Endodermal cell (in vitro differentiated cells): ENCODE measurements around the gene SLIT3. TPM values are rescaled to one million over a fixed set of nuclear protein-coding genes. Genes with fewer than 3 reads are reported as not detected.

Experiments used
- DNase-seq: peaks from one replicate; pipeline ENCODE4 v3.0.0-alpha.2; 2017
- H3K27ac ChIP-seq: 2 replicates; pipeline ENCODE4 v1.5.1; 2013; ENCODE audit warnings: mild to moderate bottlenecking, low read depth, low read length, moderate library complexity
- H3K27me3 ChIP-seq: 2 replicates; pipeline ENCODE4 v1.6.1; 2013; ENCODE audit warnings: mild to moderate bottlenecking, low read length, moderate library complexity; ENCODE audit not compliant: insufficient read depth, control insufficient read depth, poor library complexity, severe bottlenecking
- H3K36me3 ChIP-seq: 2 replicates; pipeline ENCODE4 v1.7.0; 2013; ENCODE audit warnings: mild to moderate bottlenecking, low read length, moderate library complexity; ENCODE audit not compliant: control insufficient read depth, insufficient read depth
- H3K4me1 ChIP-seq: one replicate; pipeline ENCODE4 v1.7.0; 2013; ENCODE audit warnings: low read length; ENCODE audit not compliant: control insufficient read depth, insufficient read depth
- H3K4me3 ChIP-seq: 2 replicates; pipeline ENCODE4 v1.5.1; 2013; ENCODE audit warnings: mild to moderate bottlenecking, low read length, moderate library complexity
- H3K9ac ChIP-seq: 2 replicates; pipeline ENCODE4 v1.6.1; 2013; ENCODE audit warnings: mild to moderate bottlenecking, low read length, moderate library complexity; ENCODE audit not compliant: poor library complexity, severe bottlenecking; ENCODE audit errors: extremely low read depth
- H3K9me3 ChIP-seq: 2 replicates; pipeline ENCODE4 v1.6.1; 2013; ENCODE audit warnings: mild to moderate bottlenecking, low read length, moderate library complexity; ENCODE audit not compliant: control insufficient read depth
- H3K27ac Mint-ChIP-seq: 2 replicates; pipeline ENCODE4 v1.8.0; 2020; ENCODE audit warnings: mixed read lengths
- H3K27me3 Mint-ChIP-seq: 2 replicates; pipeline ENCODE4 v1.8.0; 2021; ENCODE audit warnings: mild to moderate bottlenecking, mixed read lengths; ENCODE audit not compliant: insufficient read depth
- H3K36me3 Mint-ChIP-seq: 2 replicates; pipeline ENCODE4 v1.8.0; 2020; ENCODE audit warnings: low read depth, mixed read lengths
- H3K4me1 Mint-ChIP-seq: 2 replicates; pipeline ENCODE4 v1.8.0; 2020; ENCODE audit warnings: mixed read lengths
- H3K4me3 Mint-ChIP-seq: 2 replicates; pipeline ENCODE4 v1.8.0; 2020; ENCODE audit warnings: mild to moderate bottlenecking, moderate library complexity, mixed read lengths
- H3K9me3 Mint-ChIP-seq: 2 replicates; pipeline ENCODE4 v1.8.0; 2020; ENCODE audit warnings: mild to moderate bottlenecking, mixed read lengths
- CTCF ChIP-seq: fragments of 200-600 bp; sonication (generic); conservative IDR thresholded peaks from 2 replicates; pipeline ENCODE4 v1.5.0; 2021; ENCODE audit warnings: antibody characterized with exemption, mild to moderate bottlenecking
- WGBS, 2 experiments: methylation state at CpG; one replicate each; pipeline versions ENCODE4 v1.1.5 to v1.1.7; 2013; ENCODE audit warnings: missing lambda C conversion rate in 2 of 2, mixed read lengths in 1 of 2; ENCODE audit not compliant: insufficient coverage in 1 of 2, insufficient read length in 1 of 2; 5-methylcytosine and 5-hydroxymethylcytosine counted together
- total RNA-seq, 2 donors: library from RNA; stranded (reverse); fragmentation: NEBNext Ultra II Directional in 1 of 2; extraction: Animal tissue kit (Norgen Biotek cat#: 25700) in 1 of 2; gene quantifications; 2 replicates in 1 of 2; 3 replicates in 1 of 2; pipeline ENCODE4 v1.2.1, GENCODE V29; 2021

SLIT3 gene
- total RNA-seq, 2 donors from 2014 or later, result 2.5 to 3.4 TPM

GRCh38 chr5:169103586-169104181 is 197.3 kb downstream of the SLIT3 start:
- H3K4me1 ChIP-seq, result peaks cover 6% of the 10 kb centered on the region
- no peak overlapping the region for H3K27ac Mint-ChIP-seq
- WGBS, 2 experiments, result 81 to 91% methylated on average over 4 to 11 of the region's 11 CpGs
- no peak for DNase-seq
- H3K27me3 ChIP-seq, result peaks cover 6% of the 10 kb centered on the region
- peaks cover 21% of the 10 kb centered on the region for H3K4me1 Mint-ChIP-seq
- no peaks in the 10 kb centered on the region for H3K9me3 Mint-ChIP-seq
- no peaks in the 10 kb centered on the region for H3K9me3 ChIP-seq
- H3K4me3 ChIP-seq, result no peak overlapping the region
- H3K9ac ChIP-seq, result no peak overlapping the region
- no peak overlapping the region for H3K4me3 Mint-ChIP-seq
- no peak for TF ChIP-seq CTCF
- no peak overlapping the region for H3K27ac ChIP-seq
- no peaks in the 10 kb centered on the region for H3K36me3 ChIP-seq
- peaks cover 42% of the 10 kb centered on the region for H3K27me3 Mint-ChIP-seq
- H3K36me3 Mint-ChIP-seq, result no peaks in the 10 kb centered on the region

- DNase-seq, result no peak
- Mint-ChIP-seq H3K36me3 (no peaks in the 10 kb centered on the region), H3K9me3 (no peaks in the 10 kb centered on the region), H3K4me1 (peaks cover 31% of the 10 kb centered on the region), H3K4me3 (no peak overlapping the region), H3K27me3 (peaks cover 47% of the 10 kb centered on the region), H3K27ac (no peak overlapping the region)
- TF ChIP-seq CTCF, result no peak
- no peak overlapping the region for H3K4me3 ChIP-seq
- H3K9ac ChIP-seq, result no peak overlapping the region
- H3K36me3 ChIP-seq, result no peaks in the 10 kb centered on the region
- peaks cover 6% of the 10 kb centered on the region for H3K4me1 ChIP-seq
- no peak overlapping the region for H3K27ac ChIP-seq
- H3K27me3 ChIP-seq, result peaks cover 6% of the 10 kb centered on the region
- H3K9me3 ChIP-seq, result no peaks in the 10 kb centered on the region
- 97 to 100% methylated on average over 1 to 2 of the region's 2 CpGs for WGBS, 2 experiments
Observed at GRCh38 chr5:169101966-169102365, 199.0 kb downstream of the SLIT3 start.

GRCh38 chr5:169100735-169101075 is 200.2 kb downstream of the SLIT3 start:
- Histone ChIP-seq H3K9me3 (no peaks in the 10 kb centered on the region), H3K27ac (no peak overlapping the region), H3K4me1 (peaks cover 6% of the 10 kb centered on the region), H3K36me3 (no peaks in the 10 kb centered on the region), H3K27me3 (peaks cover 6% of the 10 kb centered on the region), H3K4me3 (no peak overlapping the region), H3K9ac (no peak overlapping the region)
- 22 to 38% methylated on average over 2 of the region's 2 CpGs for WGBS, 2 experiments
- Mint-ChIP-seq H3K36me3 (no peaks in the 10 kb centered on the region), H3K4me1 (peaks cover 31% of the 10 kb centered on the region), H3K9me3 (no peaks in the 10 kb centered on the region), H3K4me3 (no peak overlapping the region), H3K27ac (no peak overlapping the region), H3K27me3 (peaks cover 42% of the 10 kb centered on the region)
- TF ChIP-seq CTCF, result peak; percentile 17
- peak; percentile 89 for DNase-seq
